Peyer's patch (tissue), 4 donors: ENCODE measurements around the gene GPR137B. TPM values are rescaled to one million over a fixed set of nuclear protein-coding genes. Genes with fewer than 3 reads are reported as not detected.
"Not testable (repeated sequence)": the region's sequence is repeated elsewhere in the genome, so short reads cannot be mapped to it uniquely, and the experiment has no call there.

Experiments
- DNase-seq, 3 donors: peaks; one replicate each; pipeline ENCODE4 v3.0.0-alpha.2; 2017 to 2019
- H3K27ac ChIP-seq, 4 donors: fragments of 200-600 bp; sonication (generic); one replicate each; pipeline ENCODE4 v1.5.1; 2016 to 2019
- H3K27me3 ChIP-seq, 2 donors: fragments of 200-600 bp; sonication (generic); one replicate each; pipeline ENCODE4 v1.5.1; 2019
- H3K36me3 ChIP-seq, 3 donors: fragments of 200-600 bp; sonication (generic); one replicate each; pipeline ENCODE4 v1.5.1; 2016 to 2019
- H3K4me1 ChIP-seq, 4 donors: fragments of 200-600 bp; sonication (generic); one replicate each; pipeline ENCODE4 v1.5.1; 2016 to 2019
- H3K4me3 ChIP-seq, 4 donors: fragments of 200-600 bp; sonication (generic); 1 replicate in 3 of 4; 2 replicates in 1 of 4; pipeline ENCODE4 v1.5.1; 2016 to 2019; ENCODE audit warnings: mild to moderate bottlenecking in 1 of 4
- H3K9me3 ChIP-seq, 4 donors: fragments of 200-600 bp; sonication (generic); one replicate each; pipeline ENCODE4 v1.5.1; 2016 to 2019; ENCODE audit warnings: mild to moderate bottlenecking in 1 of 4
- POLR2A ChIP-seq, 2 donors: fragments of 450-650 bp; IDR thresholded peaks; one replicate each; pipeline ENCODE4 v1.5.1; 2017; ENCODE audit warnings: antibody characterized with exemption in 2 of 2, mild to moderate bottlenecking in 2 of 2, moderate library complexity in 2 of 2
- total RNA-seq, 4 donors: library from RNA; depleted of rRNA; stranded (reverse); fragments of >200 nt; gene quantifications; one replicate each; pipeline ENCODE4 v1.1.0, GENCODE V29; 2016
- TF ChIP-seq, protein P1 (sequence below), 6 experiments: fragments of 450-650 bp in 4 of 6; fragments of 200-600 bp in 2 of 6; sonication (generic) in 1 of 6; IDR thresholded peaks; one replicate each; pipeline ENCODE4 v1.5.1; 2017 to 2019; ENCODE audit warnings: antibody characterized with exemption in 6 of 6, mild to moderate bottlenecking in 3 of 6, moderate library complexity in 1 of 6

Gene GPR137B
- total RNA-seq: 10 to 100 TPM; 13.4 to 37.1 (median 23.0) TPM

- peak in 1 of 2 donors; percentile 25 for TF ChIP-seq POLR2A (IDR thresholded peaks at IDR 0.05)
- TF ChIP-seq, protein P1, sequence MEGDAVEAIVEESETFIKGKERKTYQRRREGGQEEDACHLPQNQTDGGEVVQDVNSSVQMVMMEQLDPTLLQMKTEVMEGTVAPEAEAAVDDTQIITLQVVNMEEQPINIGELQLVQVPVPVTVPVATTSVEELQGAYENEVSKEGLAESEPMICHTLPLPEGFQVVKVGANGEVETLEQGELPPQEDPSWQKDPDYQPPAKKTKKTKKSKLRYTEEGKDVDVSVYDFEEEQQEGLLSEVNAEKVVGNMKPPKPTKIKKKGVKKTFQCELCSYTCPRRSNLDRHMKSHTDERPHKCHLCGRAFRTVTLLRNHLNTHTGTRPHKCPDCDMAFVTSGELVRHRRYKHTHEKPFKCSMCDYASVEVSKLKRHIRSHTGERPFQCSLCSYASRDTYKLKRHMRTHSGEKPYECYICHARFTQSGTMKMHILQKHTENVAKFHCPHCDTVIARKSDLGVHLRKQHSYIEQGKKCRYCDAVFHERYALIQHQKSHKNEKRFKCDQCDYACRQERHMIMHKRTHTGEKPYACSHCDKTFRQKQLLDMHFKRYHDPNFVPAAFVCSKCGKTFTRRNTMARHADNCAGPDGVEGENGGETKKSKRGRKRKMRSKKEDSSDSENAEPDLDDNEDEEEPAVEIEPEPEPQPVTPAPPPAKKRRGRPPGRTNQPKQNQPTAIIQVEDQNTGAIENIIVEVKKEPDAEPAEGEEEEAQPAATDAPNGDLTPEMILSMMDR (IDR thresholded peaks at IDR 0.05): no peak
- H3K27ac ChIP-seq: peak within 1 kb of the TSS; percentile 51 to 75 (median 56)
- no peaks in the 10 kb centered on the region for H3K36me3 ChIP-seq
- no peaks in the 10 kb centered on the region for H3K9me3 ChIP-seq
- peaks cover 0 to 34% (median 11%) of the 10 kb centered on the region in 4 donors for H3K4me1 ChIP-seq
- no peaks in the 10 kb centered on the region for H3K27me3 ChIP-seq
- peak; percentile 33 to 74 (median 67) for DNase-seq
- H3K4me3 ChIP-seq: peak within 1 kb of the TSS; percentile 65 to 91 (median 72)
Measured at GRCh38 chr1:236142253-236143103, at the start of gene GPR137B. Gene GPR137B (plus strand): TSS chr1:236142539. CDS start chr1:236142623, 84 bp downstream.

DNA sequence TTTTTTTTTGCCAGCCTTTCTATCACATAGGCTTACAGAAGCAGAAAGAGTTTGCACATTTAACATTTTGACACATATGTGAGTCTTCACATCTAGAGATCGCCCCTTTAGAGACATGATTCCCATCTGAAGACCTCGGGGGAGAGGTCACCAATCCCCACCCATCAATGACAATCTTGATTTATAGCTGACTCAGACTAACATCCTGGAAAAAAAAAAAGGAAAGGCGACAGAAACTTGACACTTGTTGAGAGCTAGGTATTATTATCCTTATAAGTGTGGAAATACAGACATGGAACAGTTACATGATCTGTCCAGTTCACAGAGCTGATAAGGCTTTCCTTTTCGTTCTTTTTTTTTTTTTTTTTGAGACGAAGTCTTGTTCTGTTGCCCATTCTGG lies 49.4 kb upstream of the GPR137B start:
- TF ChIP-seq POLR2A (IDR thresholded peaks at IDR 0.05): no peak
- TF ChIP-seq, protein P1 (IDR thresholded peaks at IDR 0.05): no peak
- no peaks in the 10 kb centered on the region for H3K36me3 ChIP-seq
- H3K9me3 ChIP-seq: peaks cover 0 to 4% (median 2%) of the 10 kb centered on the region in 4 donors
- DNase-seq: no peak
- H3K27me3 ChIP-seq: no peaks in the 10 kb centered on the region
- H3K4me3 ChIP-seq: no peak overlapping the region
- no peaks in the 10 kb centered on the region for H3K4me1 ChIP-seq
- no peak overlapping the region for H3K27ac ChIP-seq

- Histone ChIP-seq H3K27ac (no peak overlapping the region), H3K4me3 (no peak overlapping the region), H3K36me3 (no peaks in the 10 kb centered on the region), H3K9me3 (peaks cover 0 to 4% (median 2%) of the 10 kb centered on the region in 4 donors), H3K27me3 (no peaks in the 10 kb centered on the region), H3K4me1 (no peaks in the 10 kb centered on the region)
- no peak for DNase-seq
- TF ChIP-seq, protein P1 (IDR thresholded peaks at IDR 0.05): no peak
- TF ChIP-seq POLR2A (IDR thresholded peaks at IDR 0.05): no peak
Measured at GRCh38 chr1:236095705-236096520, 46.4 kb upstream of the GPR137B start.

GRCh38 chr1:236096660-236097482 lies 45.5 kb upstream of the GPR137B start:
- H3K9me3 ChIP-seq: not testable (repeated sequence)

GRCh38 chr1:236098267-236098666 lies 44.1 kb upstream of the GPR137B start:
- Histone ChIP-seq H3K9me3 (peaks cover 0 to 4% (median 2%) of the 10 kb centered on the region in 4 donors), H3K27me3 (no peaks in the 10 kb centered on the region), H3K36me3 (no peaks in the 10 kb centered on the region), H3K4me1 (no peaks in the 10 kb centered on the region), H3K4me3 (no peak overlapping the region), H3K27ac (no peak overlapping the region)
- TF ChIP-seq, protein P1 (IDR thresholded peaks at IDR 0.05): no peak
- TF ChIP-seq POLR2A (IDR thresholded peaks at IDR 0.05): no peak
- no peak for DNase-seq

More at GRCh38 chr1:236096660-236097482, 45.5 kb upstream of the GPR137B start:
- H3K27me3 ChIP-seq, H3K36me3 ChIP-seq, H3K4me1 ChIP-seq, H3K4me3 ChIP-seq: not testable (repeated sequence)
- DNase-seq: peak; percentile 24 to 85 (median 64)
- peak overlapping the region in 1 of 4 donors; percentile 37 for H3K27ac ChIP-seq
